ENCODE results near the gene BEST1.

GRCh38 chr11:61919705-61920631, 30.2 kb upstream of the BEST1 start:
- TF ChIP-seq GATA3 (IDR thresholded peaks at IDR 0.05; ENCODE audit: low read depth, low read length) (no peak), GATA2 (IDR thresholded peaks at IDR 0.05; ENCODE audit: low read depth, low read length) (no peak)

All from SH-SY5Y (cell line).